Neural crest cell (in vitro differentiated cells): Measurements from ENCODE around the gene CD248. TPM values are rescaled to one million over a fixed set of nuclear protein-coding genes. Genes with fewer than 3 reads are reported as not detected.
A peak's percentile ranks its signal among the peaks of the same experiment; 100 is the strongest.

Experiments used
- DNase-seq: peaks from one replicate; pipeline ENCODE4 v3.0.0; 2021; ENCODE audit warnings: low read depth, mixed read lengths, low spot score
- H3K27ac Mint-ChIP-seq: one replicate; pipeline ENCODE4 v1.8.0; 2021; ENCODE audit warnings: mild to moderate bottlenecking, mixed read lengths; ENCODE audit not compliant: unreplicated experiment
- H3K27me3 Mint-ChIP-seq: 2 replicates; pipeline ENCODE4 v1.8.0; 2021; ENCODE audit warnings: low read depth, mild to moderate bottlenecking, mixed read lengths
- H3K36me3 Mint-ChIP-seq: 2 replicates; pipeline ENCODE4 v1.8.0; 2021; ENCODE audit warnings: low read depth, mild to moderate bottlenecking, mixed read lengths
- H3K4me1 Mint-ChIP-seq: 2 replicates; pipeline ENCODE4 v1.8.0; 2021; ENCODE audit warnings: mixed read lengths
- H3K4me3 Mint-ChIP-seq: one replicate; pipeline ENCODE4 v1.8.0; 2021; ENCODE audit warnings: mild to moderate bottlenecking, mixed read lengths
- H3K9me3 Mint-ChIP-seq: 2 replicates; pipeline ENCODE4 v1.8.0; 2021; ENCODE audit warnings: mixed read lengths
- CTCF ChIP-seq: fragments of 200-600 bp; sonication (generic); conservative IDR thresholded peaks from 2 replicates; pipeline ENCODE4 v1.5.0; 2021; ENCODE audit warnings: antibody characterized with exemption, mild to moderate bottlenecking
- total RNA-seq: library from RNA; stranded (reverse); gene quantifications from 2 replicates; pipeline ENCODE4 v1.2.1, GENCODE V29; 2021

CD248 gene
- total RNA-seq, 1 donor from 2014 or later, result 4.2 TPM

- peak within 1 kb of the TSS; percentile 97 for H3K27ac Mint-ChIP-seq
- H3K36me3 Mint-ChIP-seq, result peaks cover 9% of the 10 kb centered on the region
- peaks cover 5% of the 10 kb centered on the region for H3K27me3 Mint-ChIP-seq
- TF ChIP-seq CTCF, result no peak
- H3K4me3 Mint-ChIP-seq, result peak within 1 kb of the TSS; percentile 93
- H3K4me1 Mint-ChIP-seq, result peaks cover 25% of the 10 kb centered on the region
- no peaks in the 10 kb centered on the region for H3K9me3 Mint-ChIP-seq
- DNase-seq, result peak; percentile 100
Observed at GRCh38 chr11:66268244-66268951, 48.4 kb downstream of the CD248 start, which contains the start of gene RAB1B. Gene RAB1B (plus strand): TSS chr11:66268639. CDS start chr11:66268680, 41 bp downstream.

- H3K36me3 Mint-ChIP-seq, result peaks cover 6% of the 10 kb centered on the region
- peak overlapping the region; percentile 93 for H3K4me3 Mint-ChIP-seq
- H3K27ac Mint-ChIP-seq, result peak overlapping the region; percentile 97
- H3K27me3 Mint-ChIP-seq, result peaks cover 5% of the 10 kb centered on the region
- peak; percentile 79 for DNase-seq
- H3K4me1 Mint-ChIP-seq, result peaks cover 25% of the 10 kb centered on the region
- no peaks in the 10 kb centered on the region for H3K9me3 Mint-ChIP-seq
- TF ChIP-seq CTCF, result peak; percentile 37
Observed at GRCh38 chr11:66267379-66268243, 49.2 kb downstream of the CD248 start.

- no peak for TF ChIP-seq CTCF
- H3K4me3 Mint-ChIP-seq, result peak overlapping the region; percentile 93
- H3K4me1 Mint-ChIP-seq, result peaks cover 25% of the 10 kb centered on the region
- DNase-seq, result no peak
- H3K27me3 Mint-ChIP-seq, result peaks cover 5% of the 10 kb centered on the region
- H3K36me3 Mint-ChIP-seq, result peaks cover 6% of the 10 kb centered on the region
- no peaks in the 10 kb centered on the region for H3K9me3 Mint-ChIP-seq
- H3K27ac Mint-ChIP-seq, result peak overlapping the region; percentile 86
Observed at GRCh38 chr11:66267039-66267378, 49.8 kb downstream of the CD248 start.

GRCh38 chr11:66266378-66267038 lies 50.3 kb downstream of the CD248 start:
- TF ChIP-seq CTCF, result no peak
- DNase-seq, result no peak
- Mint-ChIP-seq H3K4me1 (peaks cover 25% of the 10 kb centered on the region), H3K27ac (peak overlapping the region; percentile 86), H3K4me3 (peak overlapping the region; percentile 93), H3K27me3 (peaks cover 5% of the 10 kb centered on the region), H3K9me3 (no peaks in the 10 kb centered on the region), H3K36me3 (peaks cover 6% of the 10 kb centered on the region)

GRCh38 chr11:66265531-66266377 lies 51.1 kb downstream of the CD248 start:
- H3K4me3 Mint-ChIP-seq, result no peak overlapping the region
- peaks cover 4% of the 10 kb centered on the region for H3K36me3 Mint-ChIP-seq
- no peaks in the 10 kb centered on the region for H3K9me3 Mint-ChIP-seq
- peaks cover 5% of the 10 kb centered on the region for H3K27me3 Mint-ChIP-seq
- H3K27ac Mint-ChIP-seq, result no peak overlapping the region
- no peak for DNase-seq
- peaks cover 25% of the 10 kb centered on the region for H3K4me1 Mint-ChIP-seq
- no peak for TF ChIP-seq CTCF
